HepG2 (cell line): ENCODE data around the gene ESAM.

ENCODE experiments used
- AGO1 ChIP-seq: fragments of 200-400 bp; formaldehyde crosslinking; IDR thresholded peaks from 2 replicates; pipeline ENCODE4 v1.6.1; 2017; ENCODE audit warnings: mild to moderate bottlenecking, low read depth, low read length, moderate library complexity; ENCODE audit not compliant: poor library complexity, severe bottlenecking
- POLR2A ChIP-seq, 2 experiments: IDR thresholded peaks; 2 replicates each; pipeline ENCODE4 v1.6.1; 2011; ENCODE audit warnings: low read depth in 2 of 2, low read length in 2 of 2, mild to moderate bottlenecking in 1 of 2, moderate library complexity in 1 of 2; ENCODE audit not compliant: insufficient read depth in 1 of 2

GRCh38 chr11:124754710-124755109 lies 7.4 kb downstream of the ESAM start:
- TF ChIP-seq POLR2A (IDR thresholded peaks at IDR 0.05; ENCODE audit: insufficient read depth in 1 of 2, low read depth in 2 of 2, low read length in 2 of 2): no peak
- no peak for TF ChIP-seq AGO1
